ENCODE data around the gene KCNT2. TPM values are rescaled to one million over a fixed set of nuclear protein-coding genes. Genes with fewer than 3 reads are reported as not detected.

Gene KCNT2
- total RNA-seq, 4 donors from 2014 or later, result 0.35 to 2.3 (median 0.91) TPM; not detected in 1

DNA sequence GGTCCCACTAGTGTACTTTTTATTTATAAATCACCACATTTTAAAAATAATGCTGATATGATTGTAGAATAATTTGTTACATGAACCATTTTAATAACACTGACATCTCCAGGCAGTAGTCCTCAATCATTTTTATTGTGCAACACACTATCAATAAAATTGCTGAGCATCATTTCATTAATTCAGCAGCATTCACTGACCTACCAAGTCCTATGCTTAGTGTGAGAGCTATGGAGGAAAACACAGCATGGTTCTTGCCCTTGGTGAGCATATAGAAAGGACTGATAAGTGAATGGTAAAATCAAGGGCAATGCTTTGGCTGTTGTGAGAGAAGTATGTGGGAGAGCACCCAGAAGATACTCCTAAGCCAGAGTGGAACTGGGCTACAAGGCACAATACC, 119.7 kb downstream of the KCNT2 start:
- no peaks in the 10 kb centered on the region for H3K27me3 ChIP-seq
- intact Hi-C loops (cut with DNase I), result no loop called here
- H3K9me3 ChIP-seq, result no peaks in the 10 kb centered on the region
- H3K4me1 ChIP-seq, result no peaks in the 10 kb centered on the region
- no peaks in the 10 kb centered on the region for H3K36me3 ChIP-seq
- no peak overlapping the region for H3K27ac ChIP-seq
- H3K4me3 ChIP-seq, result no peak overlapping the region
- TF ChIP-seq, protein P1, sequence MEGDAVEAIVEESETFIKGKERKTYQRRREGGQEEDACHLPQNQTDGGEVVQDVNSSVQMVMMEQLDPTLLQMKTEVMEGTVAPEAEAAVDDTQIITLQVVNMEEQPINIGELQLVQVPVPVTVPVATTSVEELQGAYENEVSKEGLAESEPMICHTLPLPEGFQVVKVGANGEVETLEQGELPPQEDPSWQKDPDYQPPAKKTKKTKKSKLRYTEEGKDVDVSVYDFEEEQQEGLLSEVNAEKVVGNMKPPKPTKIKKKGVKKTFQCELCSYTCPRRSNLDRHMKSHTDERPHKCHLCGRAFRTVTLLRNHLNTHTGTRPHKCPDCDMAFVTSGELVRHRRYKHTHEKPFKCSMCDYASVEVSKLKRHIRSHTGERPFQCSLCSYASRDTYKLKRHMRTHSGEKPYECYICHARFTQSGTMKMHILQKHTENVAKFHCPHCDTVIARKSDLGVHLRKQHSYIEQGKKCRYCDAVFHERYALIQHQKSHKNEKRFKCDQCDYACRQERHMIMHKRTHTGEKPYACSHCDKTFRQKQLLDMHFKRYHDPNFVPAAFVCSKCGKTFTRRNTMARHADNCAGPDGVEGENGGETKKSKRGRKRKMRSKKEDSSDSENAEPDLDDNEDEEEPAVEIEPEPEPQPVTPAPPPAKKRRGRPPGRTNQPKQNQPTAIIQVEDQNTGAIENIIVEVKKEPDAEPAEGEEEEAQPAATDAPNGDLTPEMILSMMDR (IDR thresholded peaks at IDR 0.05), result no peak
- no peak for TF ChIP-seq POLR2A (IDR thresholded peaks at IDR 0.05)
- no peak for DNase-seq

- Histone ChIP-seq H3K4me1 (no peaks in the 10 kb centered on the region), H3K27me3 (no peaks in the 10 kb centered on the region), H3K9me3 (no peaks in the 10 kb centered on the region), H3K4me3 (no peak overlapping the region), H3K36me3 (no peaks in the 10 kb centered on the region), H3K27ac (no peak overlapping the region)
- intact Hi-C loops (cut with DNase I), result no loop called here
- TF ChIP-seq POLR2A (IDR thresholded peaks at IDR 0.05), result no peak
- TF ChIP-seq, protein P1 (IDR thresholded peaks at IDR 0.05), result no peak
- no peak for DNase-seq
These were observed 121.9 kb downstream of the KCNT2 start for GRCh38 chr1:196486346-196486745.

GRCh38 chr1:196481616-196482015, 126.6 kb downstream of the KCNT2 start:
- H3K27ac ChIP-seq, result no peak overlapping the region
- H3K4me3 ChIP-seq, result no peak overlapping the region
- TF ChIP-seq, protein P1 (IDR thresholded peaks at IDR 0.05), result no peak
- TF ChIP-seq POLR2A (IDR thresholded peaks at IDR 0.05), result no peak
- no peaks in the 10 kb centered on the region for H3K9me3 ChIP-seq
- H3K27me3 ChIP-seq, result no peaks in the 10 kb centered on the region
- 40 to 53% methylated on average over 2 of the region's 2 CpGs for WGBS, 2 donors
- H3K4me1 ChIP-seq, result no peaks in the 10 kb centered on the region
- no peaks in the 10 kb centered on the region for H3K36me3 ChIP-seq
- intact Hi-C loops (cut with DNase I), result no loop called here
- DNase-seq, result no peak

- H3K36me3 ChIP-seq, result no peaks in the 10 kb centered on the region
- DNase-seq, result no peak
- no peaks in the 10 kb centered on the region for H3K9me3 ChIP-seq
- intact Hi-C loops (cut with DNase I), result no loop called here
- no peak overlapping the region for H3K27ac ChIP-seq
- H3K4me1 ChIP-seq, result no peaks in the 10 kb centered on the region
- TF ChIP-seq, protein P1 (IDR thresholded peaks at IDR 0.05), result no peak
- TF ChIP-seq POLR2A (IDR thresholded peaks at IDR 0.05), result no peak
- 84 to 85% methylated on average over 2 of the region's 2 CpGs for WGBS, 2 donors
- no peak overlapping the region for H3K4me3 ChIP-seq
- no peaks in the 10 kb centered on the region for H3K27me3 ChIP-seq
These were observed 131.0 kb downstream of the KCNT2 start for GRCh38 chr1:196477262-196477661.

DNA sequence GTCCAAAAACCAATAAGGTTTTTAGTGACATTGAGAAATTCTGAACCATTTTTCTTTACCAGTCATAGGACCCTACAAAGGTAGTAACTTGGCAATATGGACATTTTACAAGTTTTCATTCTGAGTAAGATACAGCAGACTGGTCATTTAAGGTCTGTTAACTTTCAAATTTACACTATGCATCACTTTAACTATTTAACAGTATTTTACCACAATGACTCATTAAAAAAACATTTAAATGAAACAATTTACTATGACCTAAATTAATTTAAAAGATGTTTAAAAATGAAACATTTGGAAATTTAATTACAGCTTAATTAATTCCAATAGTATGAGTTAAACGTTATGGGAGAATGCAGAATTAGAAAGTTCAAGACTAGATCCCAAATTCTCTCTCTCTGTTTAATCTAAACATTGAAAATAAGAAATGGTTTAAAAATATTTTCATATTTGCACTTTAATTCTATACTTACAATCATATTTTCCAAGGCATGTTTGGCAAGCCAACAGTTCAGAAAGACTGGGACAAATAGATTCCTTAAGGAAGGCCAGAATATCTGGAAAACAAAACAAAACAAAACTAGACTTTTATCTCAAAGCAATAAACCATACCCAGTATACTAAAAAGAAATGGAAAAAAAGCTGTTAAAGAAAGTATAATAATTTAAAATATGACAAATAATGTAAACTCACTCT, 140.9 kb downstream of the KCNT2 start:
- DNase-seq, result no peak
- H3K36me3 ChIP-seq, result no peaks in the 10 kb centered on the region
- no peaks in the 10 kb centered on the region for H3K27me3 ChIP-seq
- intact Hi-C loops (cut with DNase I), result no loop called here
- TF ChIP-seq, protein P1 (IDR thresholded peaks at IDR 0.05), result no peak
- no peak for TF ChIP-seq POLR2A (IDR thresholded peaks at IDR 0.05)
- H3K9me3 ChIP-seq, result no peaks in the 10 kb centered on the region
- H3K4me1 ChIP-seq, result no peaks in the 10 kb centered on the region
- H3K27ac ChIP-seq, result no peak overlapping the region
- 47 to 76% methylated on average over 1 of the region's 1 CpG for WGBS, 2 donors
- H3K4me3 ChIP-seq, result no peak overlapping the region

Measured in esophagus squamous epithelium (tissue), 5 donors.